ENCODE results near the gene TSPAN3. TPM values are rescaled to one million over a fixed set of nuclear protein-coding genes. Genes with fewer than 3 reads are reported as not detected.

TSPAN3 gene
- total and polyA plus RNA-seq, 2 donors (not counting 3 experiments of a cell fraction or from before 2014, with no cell fraction given): 215 to 606 TPM

DNA sequence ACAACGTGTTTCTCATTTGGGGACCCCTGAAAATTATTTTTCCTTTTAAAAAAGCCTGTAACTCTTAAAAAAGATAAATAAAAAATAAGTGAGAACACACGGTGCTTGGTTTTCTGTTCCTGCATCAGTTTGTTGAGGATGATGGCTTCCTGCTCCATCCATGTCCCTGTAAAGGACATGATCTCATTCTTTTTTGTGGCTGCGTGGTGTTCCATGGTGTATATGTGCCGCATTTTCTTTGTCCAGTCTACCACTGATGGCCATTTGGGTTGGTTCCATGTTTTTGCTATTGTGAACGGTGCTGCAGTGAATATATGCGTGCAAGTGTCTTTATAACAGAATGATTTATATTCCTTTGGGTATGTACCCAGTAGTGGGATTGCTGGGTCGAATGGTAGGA is 2.3 kb downstream of the TSPAN3 start:
- no peak overlapping the region for H3K27ac ChIP-seq (ENCODE audit: insufficient read depth, low read depth, low read length)
- no TSS peak for BruUV-seq (replicated peaks)
- peaks cover 57% of the 10 kb centered on the region for H3K79me2 ChIP-seq (ENCODE audit: control insufficient read depth, insufficient read depth, low read length)
- TF ChIP-seq, protein P1, sequence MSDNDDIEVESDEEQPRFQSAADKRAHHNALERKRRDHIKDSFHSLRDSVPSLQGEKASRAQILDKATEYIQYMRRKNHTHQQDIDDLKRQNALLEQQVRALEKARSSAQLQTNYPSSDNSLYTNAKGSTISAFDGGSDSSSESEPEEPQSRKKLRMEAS (IDR thresholded peaks at IDR 0.05; ENCODE audit: insufficient read depth, insufficient read length): no peak
- TF ChIP-seq EZH2 (IDR thresholded peaks at IDR 0.05; ENCODE audit: borderline replicate concordance, low read depth, low read length, severe bottlenecking) (no peak), JUN (IDR thresholded peaks at IDR 0.05; ENCODE audit: borderline replicate concordance, insufficient read depth, insufficient read length, low read depth) (no peak), MYC (IDR thresholded peaks at IDR 0.05; ENCODE audit: low read depth, low read length) (no peak), POLR2AphosphoS5 (IDR thresholded peaks at IDR 0.05; ENCODE audit: insufficient read depth, low read depth, low read length) (no peak), GATA2 (IDR thresholded peaks at IDR 0.05; ENCODE audit: insufficient read depth, insufficient read length, low read depth, low read length) (no peak), FOS (IDR thresholded peaks at IDR 0.05; ENCODE audit: borderline replicate concordance, insufficient read depth, low read length) (no peak), POLR2A (IDR thresholded peaks at IDR 0.05; ENCODE audit: low read depth, low read length) (no peak)
- TF ChIP-seq, protein P2, sequence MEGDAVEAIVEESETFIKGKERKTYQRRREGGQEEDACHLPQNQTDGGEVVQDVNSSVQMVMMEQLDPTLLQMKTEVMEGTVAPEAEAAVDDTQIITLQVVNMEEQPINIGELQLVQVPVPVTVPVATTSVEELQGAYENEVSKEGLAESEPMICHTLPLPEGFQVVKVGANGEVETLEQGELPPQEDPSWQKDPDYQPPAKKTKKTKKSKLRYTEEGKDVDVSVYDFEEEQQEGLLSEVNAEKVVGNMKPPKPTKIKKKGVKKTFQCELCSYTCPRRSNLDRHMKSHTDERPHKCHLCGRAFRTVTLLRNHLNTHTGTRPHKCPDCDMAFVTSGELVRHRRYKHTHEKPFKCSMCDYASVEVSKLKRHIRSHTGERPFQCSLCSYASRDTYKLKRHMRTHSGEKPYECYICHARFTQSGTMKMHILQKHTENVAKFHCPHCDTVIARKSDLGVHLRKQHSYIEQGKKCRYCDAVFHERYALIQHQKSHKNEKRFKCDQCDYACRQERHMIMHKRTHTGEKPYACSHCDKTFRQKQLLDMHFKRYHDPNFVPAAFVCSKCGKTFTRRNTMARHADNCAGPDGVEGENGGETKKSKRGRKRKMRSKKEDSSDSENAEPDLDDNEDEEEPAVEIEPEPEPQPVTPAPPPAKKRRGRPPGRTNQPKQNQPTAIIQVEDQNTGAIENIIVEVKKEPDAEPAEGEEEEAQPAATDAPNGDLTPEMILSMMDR (IDR thresholded peaks at IDR 0.05; ENCODE audit: extremely low read depth in 1 of 2, insufficient read depth in 1 of 2, low read depth in 1 of 2, low read length in 2 of 2): no peak
- CTCF ChIA-PET: interaction anchor here (1.6 to 2.5 kb wide), 3 partner anchors 8 to 475 kb away, joined by 6 to 10 read pairs (median 8); no protein-coding TSS in a partner anchor
- H3K9me1 ChIP-seq (replicated peaks; ENCODE audit: control insufficient read depth, extremely low read depth, insufficient read depth, low read length): no peaks in the 10 kb centered on the region
- no peaks in the 10 kb centered on the region for H4K20me1 ChIP-seq (replicated peaks; ENCODE audit: control insufficient read depth, extremely low read depth, insufficient read depth, low read length)
- H3K27me3 ChIP-seq (ENCODE audit: control insufficient read depth in 2 of 2, insufficient read depth in 2 of 2, low read length in 2 of 2): no peaks in the 10 kb centered on the region
- H3K4me3 ChIP-seq (replicated peaks in 1 of 3; ENCODE audit: insufficient read depth in 1 of 3, low read depth in 1 of 3, low read length in 3 of 3): no peak overlapping the region
- dilution Hi-C loops (cut with MboI; ENCODE audit: extremely low pct_ligation_motif_present, low sequenced_read_pairs): no loop called here
- intact Hi-C loops (cut with micrococcal nuclease): no loop called here
- H3K9me3 ChIP-seq (replicated peaks; ENCODE audit: control insufficient read depth, insufficient read depth, low read length): no peaks in the 10 kb centered on the region
- H3K36me3 ChIP-seq (ENCODE audit: control insufficient read depth in 2 of 2, extremely low read depth in 1 of 2, insufficient read depth in 2 of 2, low read length in 2 of 2): no peaks in the 10 kb centered on the region
- H3K4me1 ChIP-seq (ENCODE audit: control insufficient read depth, extremely low read depth, insufficient read depth, low read length): peaks cover 53% of the 10 kb centered on the region
- DNase-seq (ENCODE audit: low read depth, low spot score) (no peak), FAIRE-seq (no peak)
- H3K4me2 ChIP-seq (ENCODE audit: insufficient read depth, low read length): peak overlapping the region; percentile 3
- no peak overlapping the region for H3K9ac ChIP-seq (replicated peaks; ENCODE audit: extremely low read depth, insufficient read depth, low read length)
- H2AFZ ChIP-seq (ENCODE audit: low read depth, low read length): no peak overlapping the region
- POLR2A ChIA-PET: no interaction called here

All from endothelial cell of umbilical vein (primary cell).